Measurements from ENCODE around the gene ADAMTS3. TPM values are rescaled to one million over a fixed set of nuclear protein-coding genes. Genes with fewer than 3 reads are reported as not detected.

ADAMTS3 gene
- total RNA-seq, 2 donors from 2014 or later: 1.2 to 2.8 TPM

- Histone ChIP-seq H3K4me1 (peaks cover 0 to 2% of the 10 kb centered on the region in 2 donors), H3K27ac (no peak overlapping the region), H3K9me3 (no peaks in the 10 kb centered on the region), H3K36me3 (no peaks in the 10 kb centered on the region), H3K27me3 (no peaks in the 10 kb centered on the region), H3K4me3 (no peak overlapping the region)
- no peak for DNase-seq (ENCODE audit: low spot score)
- no peak for TF ChIP-seq CTCF (IDR thresholded peaks at IDR 0.05)
Measured at GRCh38 chr4:72529148-72529822, 39.7 kb downstream of the ADAMTS3 start.

GRCh38 chr4:72527038-72527646, 41.9 kb downstream of the ADAMTS3 start:
- Histone ChIP-seq H3K4me3 (no peak overlapping the region), H3K36me3 (no peaks in the 10 kb centered on the region), H3K27me3 (no peaks in the 10 kb centered on the region), H3K9me3 (no peaks in the 10 kb centered on the region), H3K4me1 (peaks cover 0 to 2% of the 10 kb centered on the region in 2 donors), H3K27ac (no peak overlapping the region)
- TF ChIP-seq CTCF (IDR thresholded peaks at IDR 0.05): no peak
- no peak for DNase-seq (ENCODE audit: low spot score)

GRCh38 chr4:72525938-72526337, 43.1 kb downstream of the ADAMTS3 start:
- Histone ChIP-seq H3K4me3 (no peak overlapping the region), H3K27ac (no peak overlapping the region), H3K27me3 (no peaks in the 10 kb centered on the region), H3K9me3 (no peaks in the 10 kb centered on the region), H3K36me3 (no peaks in the 10 kb centered on the region), H3K4me1 (peaks cover 0 to 2% of the 10 kb centered on the region in 2 donors)
- no peak for TF ChIP-seq CTCF (IDR thresholded peaks at IDR 0.05)
- no peak for DNase-seq (ENCODE audit: low spot score)

- no peaks in the 10 kb centered on the region for H3K36me3 ChIP-seq
- H3K4me3 ChIP-seq: no peak overlapping the region
- H3K4me1 ChIP-seq: no peaks in the 10 kb centered on the region
- H3K9me3 ChIP-seq: no peaks in the 10 kb centered on the region
- H3K27me3 ChIP-seq: no peaks in the 10 kb centered on the region
- no peak for DNase-seq (ENCODE audit: low spot score)
- H3K27ac ChIP-seq: no peak overlapping the region
- no peak for TF ChIP-seq CTCF (IDR thresholded peaks at IDR 0.05)
Measured at GRCh38 chr4:72522440-72522839, 46.6 kb downstream of the ADAMTS3 start.

- Histone ChIP-seq H3K36me3 (no peaks in the 10 kb centered on the region), H3K27me3 (no peaks in the 10 kb centered on the region), H3K27ac (no peak overlapping the region), H3K9me3 (peaks cover 0 to 9% of the 10 kb centered on the region in 2 donors), H3K4me3 (no peak overlapping the region), H3K4me1 (no peaks in the 10 kb centered on the region)
- TF ChIP-seq CTCF (IDR thresholded peaks at IDR 0.05): no peak
- DNase-seq (ENCODE audit: low spot score): no peak
Measured at GRCh38 chr4:72513227-72513626, 55.8 kb downstream of the ADAMTS3 start.

All from right atrium auricular region (tissue), 2 donors.